C4-2B (cell line): ENCODE measurements around the gene DGKA.

Source experiments
- CTCF ChIP-seq: fragments of 450-650 bp; conservative IDR thresholded peaks from 2 replicates; pipeline ENCODE4 v1.5.1; 2017; ENCODE audit warnings: mild to moderate bottlenecking
- ZFX ChIP-seq: fragments of 450-650 bp; IDR thresholded peaks from 2 replicates; pipeline ENCODE4 v1.6.1; 2017

- no peak for TF ChIP-seq CTCF
- TF ChIP-seq ZFX, result no peak
These were observed 51.5 kb downstream of the DGKA start for GRCh38 chr12:55982319-55982936.
